ENCODE measurements around the gene NDN.

- TF ChIP-seq CTCF (IDR thresholded peaks at IDR 0.05) = peak; percentile 22 to 61 (median 46)
- no peak for TF ChIP-seq POLR2A (IDR thresholded peaks at IDR 0.05)
Measured at GRCh38 chr15:23648920-23649515, 38.1 kb downstream of the NDN start.

All from adrenal gland (tissue), 5 donors.